Smooth muscle cell (in vitro differentiated cells): ENCODE measurements around the gene MTMR11. TPM values are rescaled to one million over a fixed set of nuclear protein-coding genes. Genes with fewer than 3 reads are reported as not detected.
"Not testable (repeated sequence)": the region's sequence is repeated elsewhere in the genome, so short reads cannot be mapped to it uniquely, and the experiment has no call there.

Experiments used
- DNase-seq: peaks from one replicate; lab custom pipeline; 2025; ENCODE audit not compliant: unreplicated experiment; lab: John Stamatoyannopoulos, UW
- H2AFZ ChIP-seq: fragments of 200-600 bp; sonication (generic); 2 replicates; pipeline ENCODE4 v1.6.0; 2016; ENCODE audit warnings: antibody characterized with exemption, low read depth, mild to moderate bottlenecking
- H3F3A ChIP-seq: fragments of 200-600 bp; sonication (generic); 2 replicates; pipeline ENCODE4 v1.6.0; 2017; ENCODE audit warnings: antibody characterized with exemption, low read depth
- H3K27ac ChIP-seq: fragments of 200-600 bp; sonication (generic); 2 replicates; pipeline ENCODE4 v1.5.1; 2016; ENCODE audit warnings: low read depth, mild to moderate bottlenecking
- H3K27me3 ChIP-seq: fragments of 200-600 bp; sonication (generic); 2 replicates; pipeline ENCODE4 v1.6.1; 2016; ENCODE audit warnings: low read depth, mild to moderate bottlenecking
- H3K36me3 ChIP-seq: fragments of 200-600 bp; sonication (generic); 2 replicates; pipeline ENCODE4 v1.5.1; 2016; ENCODE audit warnings: low read depth
- H3K4me1 ChIP-seq: fragments of 200-600 bp; sonication (generic); 2 replicates; pipeline ENCODE4 v1.5.1; 2016; ENCODE audit warnings: low read depth
- H3K4me2 ChIP-seq: fragments of 200-600 bp; sonication (generic); 2 replicates; pipeline ENCODE4 v1.6.0; 2016; ENCODE audit warnings: mild to moderate bottlenecking
- H3K4me3 ChIP-seq: fragments of 200-600 bp; sonication (generic); 2 replicates; pipeline ENCODE4 v1.5.1; 2016; ENCODE audit warnings: mild to moderate bottlenecking
- H3K79me2 ChIP-seq: fragments of 200-600 bp; sonication (generic); 2 replicates; pipeline ENCODE4 v1.6.0; 2016; ENCODE audit warnings: low read depth, mild to moderate bottlenecking
- H3K9ac ChIP-seq: fragments of 200-600 bp; sonication (generic); 2 replicates; pipeline ENCODE4 v1.6.0; 2016; ENCODE audit warnings: low read depth
- H3K9me3 ChIP-seq: fragments of 200-600 bp; sonication (generic); replicated peaks from 2 replicates; pipeline ENCODE4 v1.5.1; 2016; ENCODE audit warnings: low read depth
- H4K20me1 ChIP-seq: fragments of 200-600 bp; sonication (generic); 2 replicates; pipeline ENCODE4 v1.6.0; 2016; ENCODE audit warnings: low read depth
- WGBS: methylation state at CpG from one replicate; pipeline ENCODE4 v1.1.7; 2016; ENCODE audit warnings: low lambda C conversion rate; 5-methylcytosine and 5-hydroxymethylcytosine counted together
- polyA plus RNA-seq: library from polyadenylated mRNA; unstranded; fragments of >200 nt; fragmentation: Nextera tagmentation; extraction: Ambion mirVana; gene quantifications from 2 replicates; pipeline ENCODE4 v1.2.1, GENCODE V29; 2016
- total RNA-seq: library from RNA; depleted of rRNA; stranded (reverse); fragments of >200 nt; gene quantifications from 2 replicates; pipeline ENCODE4 v1.2.3, GENCODE V29; 2014
- TF ChIP-seq, protein P1 (sequence below): fragments of 200-600 bp; sonication (generic); IDR thresholded peaks from 2 replicates; pipeline ENCODE4 v1.5.1; 2017; ENCODE audit warnings: borderline replicate concordance, mild to moderate bottlenecking, antibody characterized with exemption; ENCODE audit not compliant: insufficient read depth, poor library complexity, severe bottlenecking

Gene MTMR11
- total and polyA plus RNA-seq, 2 experiments from 2014 or later: 17.2 to 19.4 TPM

DNA sequence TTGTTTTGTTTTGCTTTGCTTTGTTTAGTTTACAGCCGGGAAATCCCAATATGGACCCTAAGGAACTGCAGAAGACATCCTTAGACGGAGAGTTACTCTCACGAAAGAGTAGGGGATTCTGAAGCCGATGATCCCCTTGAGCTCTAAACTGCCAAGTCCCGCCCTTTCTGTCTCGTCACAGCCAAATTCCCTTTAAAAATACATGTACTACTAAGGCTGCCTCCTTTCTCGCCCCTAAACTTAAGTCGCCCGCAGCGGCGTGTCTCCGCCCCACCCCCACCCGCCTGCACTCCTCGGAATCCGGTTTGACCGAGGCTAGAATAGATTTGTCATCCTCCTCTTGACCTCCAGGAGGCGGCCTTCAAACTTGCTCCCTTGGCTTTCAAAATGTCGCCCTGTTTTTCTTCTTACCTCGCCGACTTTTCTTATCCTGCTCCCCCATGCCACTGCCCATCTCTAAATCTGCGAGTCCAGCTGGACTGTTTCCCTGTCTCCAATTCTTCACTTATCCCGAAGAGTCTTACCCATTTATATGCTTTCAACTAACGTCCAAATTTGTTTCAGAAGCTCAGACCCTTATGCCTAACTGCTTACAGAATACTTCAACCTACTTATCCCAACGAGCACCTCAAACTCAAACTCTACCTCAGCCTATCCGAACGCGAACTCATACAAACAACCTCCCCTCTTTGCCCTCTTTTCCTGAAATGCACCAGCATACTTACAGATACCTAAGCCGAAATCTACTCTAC lies 48.3 kb downstream of the MTMR11 start:
- peak overlapping the region; percentile 53 for H2AFZ ChIP-seq
- H3K4me2 ChIP-seq: peak overlapping the region; percentile 97
- peak; percentile 49 for DNase-seq
- H3K4me1 ChIP-seq: peaks cover 19% of the 10 kb centered on the region
- WGBS: 4% methylated on average over 28 of the region's 28 CpGs
- peaks cover 11% of the 10 kb centered on the region for H3F3A ChIP-seq
- no peaks in the 10 kb centered on the region for H3K36me3 ChIP-seq
- no peaks in the 10 kb centered on the region for H3K27me3 ChIP-seq
- no peaks in the 10 kb centered on the region for H3K9me3 ChIP-seq
- TF ChIP-seq, protein P1, sequence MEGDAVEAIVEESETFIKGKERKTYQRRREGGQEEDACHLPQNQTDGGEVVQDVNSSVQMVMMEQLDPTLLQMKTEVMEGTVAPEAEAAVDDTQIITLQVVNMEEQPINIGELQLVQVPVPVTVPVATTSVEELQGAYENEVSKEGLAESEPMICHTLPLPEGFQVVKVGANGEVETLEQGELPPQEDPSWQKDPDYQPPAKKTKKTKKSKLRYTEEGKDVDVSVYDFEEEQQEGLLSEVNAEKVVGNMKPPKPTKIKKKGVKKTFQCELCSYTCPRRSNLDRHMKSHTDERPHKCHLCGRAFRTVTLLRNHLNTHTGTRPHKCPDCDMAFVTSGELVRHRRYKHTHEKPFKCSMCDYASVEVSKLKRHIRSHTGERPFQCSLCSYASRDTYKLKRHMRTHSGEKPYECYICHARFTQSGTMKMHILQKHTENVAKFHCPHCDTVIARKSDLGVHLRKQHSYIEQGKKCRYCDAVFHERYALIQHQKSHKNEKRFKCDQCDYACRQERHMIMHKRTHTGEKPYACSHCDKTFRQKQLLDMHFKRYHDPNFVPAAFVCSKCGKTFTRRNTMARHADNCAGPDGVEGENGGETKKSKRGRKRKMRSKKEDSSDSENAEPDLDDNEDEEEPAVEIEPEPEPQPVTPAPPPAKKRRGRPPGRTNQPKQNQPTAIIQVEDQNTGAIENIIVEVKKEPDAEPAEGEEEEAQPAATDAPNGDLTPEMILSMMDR: peak; percentile 44
- H4K20me1 ChIP-seq: peaks cover 18% of the 10 kb centered on the region
- H3K9ac ChIP-seq: peak overlapping the region; percentile 92
- H3K4me3 ChIP-seq: peak overlapping the region; percentile 64
- peak overlapping the region; percentile 98 for H3K27ac ChIP-seq
- peaks cover 15% of the 10 kb centered on the region for H3K79me2 ChIP-seq

DNA sequence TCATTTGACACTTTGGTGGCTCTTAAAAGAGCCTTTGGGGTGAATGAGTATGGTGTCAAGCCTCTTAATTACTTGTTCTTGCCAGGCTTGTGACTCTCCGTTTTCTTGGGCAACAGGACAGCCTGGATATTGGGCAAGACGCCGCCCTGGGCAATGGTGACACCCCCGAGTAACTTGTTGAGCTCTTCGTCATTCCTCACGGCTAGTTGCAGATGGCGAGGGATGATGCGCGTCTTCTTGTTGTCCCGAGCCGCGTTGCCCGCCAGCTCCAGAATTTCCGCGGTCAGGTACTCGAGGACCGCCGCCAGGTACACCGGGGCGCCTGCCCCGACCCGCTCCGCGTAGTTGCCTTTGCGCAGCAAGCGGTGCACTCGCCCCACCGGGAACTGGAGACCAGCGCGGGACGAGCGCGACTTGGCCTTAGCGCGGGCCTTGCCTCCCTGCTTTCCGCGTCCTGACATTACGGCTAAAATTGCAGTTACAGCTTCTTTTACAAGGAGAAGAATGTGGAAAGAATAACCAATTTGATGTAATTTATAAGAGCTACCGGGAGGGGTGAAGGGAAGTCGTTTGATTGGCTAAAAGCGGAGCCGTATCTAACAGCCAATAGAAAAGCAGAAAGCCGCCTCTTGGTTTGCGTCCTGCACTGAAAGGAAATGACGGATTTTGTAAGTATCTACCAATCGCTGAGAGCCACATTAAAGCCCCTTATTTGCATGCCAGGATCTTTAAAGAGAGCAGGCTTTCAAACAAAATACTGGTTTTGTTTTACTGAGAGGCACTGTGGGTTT lies 49.0 kb downstream of the MTMR11 start:
- Histone ChIP-seq H3K79me2 (peaks cover 20% of the 10 kb centered on the region), H4K20me1 (peaks cover 18% of the 10 kb centered on the region), H3K4me2 (peak overlapping the region; percentile 97), H3K4me1 (peaks cover 19% of the 10 kb centered on the region), H3K4me3 (peak overlapping the region; percentile 64), H3K27me3 (no peaks in the 10 kb centered on the region), H3F3A (peaks cover 11% of the 10 kb centered on the region), H3K9me3 (no peaks in the 10 kb centered on the region), H3K9ac (peak overlapping the region; percentile 92), H3K27ac (peak overlapping the region; percentile 98), H2AFZ (peak overlapping the region; percentile 53), H3K36me3 (no peaks in the 10 kb centered on the region)
- peak; percentile 46 for DNase-seq
- 2% methylated on average over 46 of the region's 46 CpGs for WGBS
- TF ChIP-seq, protein P1: no peak

DNA sequence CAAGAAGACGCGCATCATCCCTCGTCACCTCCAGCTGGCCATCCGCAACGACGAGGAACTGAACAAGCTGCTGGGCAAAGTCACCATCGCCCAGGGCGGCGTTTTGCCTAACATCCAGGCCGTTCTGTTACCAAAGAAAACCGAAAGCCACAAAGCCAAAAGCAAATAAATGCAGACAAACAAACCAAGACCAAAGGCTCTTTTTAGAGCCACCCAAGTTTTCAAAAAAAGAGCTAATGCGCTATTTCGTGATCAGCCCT lies 49.6 kb downstream of the MTMR11 start:
- H3K36me3 ChIP-seq, H2AFZ ChIP-seq, H3K27me3 ChIP-seq, H3K9me3 ChIP-seq, DNase-seq: not testable (repeated sequence)
- 0% methylated on average over 13 of the region's 13 CpGs for WGBS
- Histone ChIP-seq H3F3A (peaks cover 11% of the 10 kb centered on the region), H3K4me3 (peak overlapping the region; percentile 64), H3K9ac (peak overlapping the region; percentile 92), H3K4me2 (peak overlapping the region; percentile 97), H3K79me2 (peaks cover 26% of the 10 kb centered on the region), H3K4me1 (peaks cover 19% of the 10 kb centered on the region), H3K27ac (peak overlapping the region; percentile 98), H4K20me1 (peaks cover 18% of the 10 kb centered on the region)

DNA sequence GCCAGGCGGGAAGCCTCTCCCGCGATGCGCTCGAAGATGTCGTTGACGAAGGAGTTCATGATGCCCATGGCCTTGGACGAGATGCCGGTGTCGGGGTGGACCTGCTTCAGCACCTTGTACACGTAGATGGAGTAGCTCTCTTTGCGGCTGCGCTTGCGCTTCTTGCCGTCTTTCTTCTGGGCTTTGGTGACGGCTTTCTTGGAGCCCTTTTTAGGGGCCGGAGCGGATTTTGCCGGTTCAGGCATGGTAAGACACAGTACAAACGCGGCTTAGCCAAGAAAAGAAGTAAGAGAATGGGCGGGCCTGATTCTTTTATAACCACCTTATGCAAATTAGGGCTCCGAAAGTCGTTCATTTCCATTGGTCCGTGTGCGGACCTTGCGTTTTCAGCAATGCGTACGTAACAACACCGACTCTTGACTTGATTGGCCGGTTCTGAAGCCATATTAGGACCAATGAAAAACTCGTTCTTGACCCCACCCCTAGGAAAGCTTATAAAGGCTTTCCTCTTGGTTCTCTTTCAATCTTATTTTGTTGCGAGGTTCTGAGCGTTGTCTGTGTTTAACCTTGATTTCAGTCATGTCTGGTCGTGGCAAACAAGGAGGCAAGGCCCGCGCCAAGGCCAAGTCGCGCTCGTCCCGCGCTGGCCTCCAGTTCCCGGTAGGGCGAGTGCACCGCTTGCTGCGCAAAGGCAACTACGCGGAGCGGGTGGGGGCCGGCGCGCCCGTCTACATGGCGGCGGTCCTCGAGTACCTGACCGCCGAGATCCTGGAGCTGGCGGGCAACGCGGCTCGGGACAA lies 50.1 kb downstream of the MTMR11 start:
- peaks cover 18% of the 10 kb centered on the region for H4K20me1 ChIP-seq
- TF ChIP-seq, protein P1: no peak
- H2AFZ ChIP-seq: no peak overlapping the region
- peak; percentile 71 for DNase-seq
- no peaks in the 10 kb centered on the region for H3K9me3 ChIP-seq
- peak overlapping the region; percentile 92 for H3K9ac ChIP-seq
- no peaks in the 10 kb centered on the region for H3K27me3 ChIP-seq
- H3K27ac ChIP-seq: peak overlapping the region; percentile 98
- 1% methylated on average over 62 of the region's 62 CpGs for WGBS
- H3K4me1 ChIP-seq: peaks cover 19% of the 10 kb centered on the region
- H3K79me2 ChIP-seq: peaks cover 27% of the 10 kb centered on the region
- peak overlapping the region; percentile 64 for H3K4me3 ChIP-seq
- peaks cover 11% of the 10 kb centered on the region for H3F3A ChIP-seq
- no peaks in the 10 kb centered on the region for H3K36me3 ChIP-seq
- peak overlapping the region; percentile 97 for H3K4me2 ChIP-seq

DNA sequence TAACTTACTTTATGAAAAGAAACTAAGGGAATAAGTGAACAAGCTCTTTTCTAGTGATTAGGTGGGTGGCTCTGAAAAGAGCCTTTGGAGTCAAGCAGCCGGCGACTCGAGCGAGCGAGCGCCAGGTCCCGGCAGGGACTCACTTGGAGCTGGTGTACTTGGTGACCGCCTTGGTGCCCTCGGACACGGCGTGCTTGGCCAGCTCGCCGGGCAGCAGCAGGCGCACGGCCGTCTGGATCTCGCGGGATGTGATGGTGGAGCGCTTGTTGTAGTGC lies 50.6 kb downstream of the MTMR11 start:
- not testable (repeated sequence) for H3K9me3 ChIP-seq, H3K36me3 ChIP-seq, H2AFZ ChIP-seq, DNase-seq, H3K27me3 ChIP-seq
- peaks cover 18% of the 10 kb centered on the region for H4K20me1 ChIP-seq
- H3K4me1 ChIP-seq: peaks cover 19% of the 10 kb centered on the region
- peak overlapping the region; percentile 92 for H3K9ac ChIP-seq
- peak overlapping the region; percentile 98 for H3K27ac ChIP-seq
- under 1% methylated on average over 19 of the region's 19 CpGs for WGBS
- H3F3A ChIP-seq: peaks cover 11% of the 10 kb centered on the region
- H3K4me2 ChIP-seq: peak overlapping the region; percentile 97
- peaks cover 27% of the 10 kb centered on the region for H3K79me2 ChIP-seq
- peak overlapping the region; percentile 64 for H3K4me3 ChIP-seq
